Measurements from ENCODE around the gene RSPH6A. TPM values are rescaled to one million over a fixed set of nuclear protein-coding genes. Genes with fewer than 3 reads are reported as not detected.

The RSPH6A gene
- total RNA-seq, 2 experiments from 2014 or later, result 0.17 to 0.25 TPM

GRCh38 chr19:45765702-45766295, 49.3 kb downstream of the RSPH6A start:
- peaks cover 0 to 15% of the 10 kb centered on the region in 2 experiments for H3K9me3 ChIP-seq (ENCODE audit: control insufficient read depth in 1 of 2, insufficient read depth in 1 of 2, low read length in 2 of 2)
- peaks cover 3% of the 10 kb centered on the region for H3K36me3 Mint-ChIP-seq (ENCODE audit: low read depth)
- POLR2A ChIA-PET, result no interaction called here
- no peak overlapping the region for H3K27ac ChIP-seq (ENCODE audit: low read depth in 1 of 2, low read length in 2 of 2)
- H3K27me3 Mint-ChIP-seq, result peaks cover 14% of the 10 kb centered on the region
- no peak for TF ChIP-seq CTCF (IDR thresholded peaks at IDR 0.05)
- H3K4me1 Mint-ChIP-seq (ENCODE audit: low read depth), result peaks cover 20% of the 10 kb centered on the region
- no peak overlapping the region for H3K4me3 Mint-ChIP-seq
- no peak overlapping the region for H3K27ac Mint-ChIP-seq
- CTCF ChIA-PET, result no interaction called here
- peaks cover 31% of the 10 kb centered on the region for H3K4me1 ChIP-seq (ENCODE audit: insufficient read depth, low read length)
- no peak for ATAC-seq (ENCODE audit: poor library complexity)
- H3K4me3 ChIP-seq (ENCODE audit: low read length), result no peak overlapping the region
- no peaks in the 10 kb centered on the region for H3K36me3 ChIP-seq (ENCODE audit: insufficient read depth, low read length)
- peaks cover 17 to 28% of the 10 kb centered on the region in 2 experiments for H3K27me3 ChIP-seq (ENCODE audit: control insufficient read depth in 1 of 2, insufficient read depth in 2 of 2, low read length in 2 of 2)
- intact Hi-C loops (cut with DNase I, micrococcal nuclease), result no loop called here
- H3K9me3 Mint-ChIP-seq, result no peaks in the 10 kb centered on the region
- DNase-seq, result no peak

GRCh38 chr19:45764945-45765701, 50.0 kb downstream of the RSPH6A start:
- Mint-ChIP-seq H3K36me3 (ENCODE audit: low read depth) (peaks cover 3% of the 10 kb centered on the region), H3K27ac (no peak overlapping the region), H3K9me3 (no peaks in the 10 kb centered on the region), H3K27me3 (peaks cover 14% of the 10 kb centered on the region), H3K4me1 (ENCODE audit: low read depth) (peaks cover 14% of the 10 kb centered on the region), H3K4me3 (peak overlapping the region; percentile 27)
- no peak overlapping the region for H3K4me3 ChIP-seq (ENCODE audit: low read length)
- TF ChIP-seq CTCF (IDR thresholded peaks at IDR 0.05), result no peak
- no peaks in the 10 kb centered on the region for H3K36me3 ChIP-seq (ENCODE audit: insufficient read depth, low read length)
- H3K27ac ChIP-seq (ENCODE audit: low read depth in 1 of 2, low read length in 2 of 2), result no peak overlapping the region
- ChIA-PET POLR2A (no interaction called here), CTCF (no interaction called here)
- H3K4me1 ChIP-seq (ENCODE audit: insufficient read depth, low read length), result peaks cover 24% of the 10 kb centered on the region
- DNase-seq, result no peak
- intact Hi-C loops (cut with DNase I, micrococcal nuclease), result no loop called here
- H3K27me3 ChIP-seq (ENCODE audit: control insufficient read depth in 1 of 2, insufficient read depth in 2 of 2, low read length in 2 of 2), result peaks cover 17 to 28% of the 10 kb centered on the region in 2 experiments
- no peak for ATAC-seq (ENCODE audit: poor library complexity)
- H3K9me3 ChIP-seq (ENCODE audit: control insufficient read depth in 1 of 2, insufficient read depth in 1 of 2, low read length in 2 of 2), result peaks cover 0 to 15% of the 10 kb centered on the region in 2 experiments

- Mint-ChIP-seq H3K36me3 (ENCODE audit: low read depth) (no peaks in the 10 kb centered on the region), H3K4me1 (ENCODE audit: low read depth) (peaks cover 7% of the 10 kb centered on the region), H3K9me3 (no peaks in the 10 kb centered on the region), H3K4me3 (peak overlapping the region; percentile 27), H3K27ac (no peak overlapping the region), H3K27me3 (peaks cover 14% of the 10 kb centered on the region)
- ATAC-seq (ENCODE audit: poor library complexity) (no peak), DNase-seq (no peak)
- no peaks in the 10 kb centered on the region for H3K36me3 ChIP-seq (ENCODE audit: insufficient read depth, low read length)
- ChIA-PET CTCF (no interaction called here), POLR2A (no interaction called here)
- H3K9me3 ChIP-seq (ENCODE audit: control insufficient read depth in 1 of 2, insufficient read depth in 1 of 2, low read length in 2 of 2), result peaks cover 0 to 15% of the 10 kb centered on the region in 2 experiments
- H3K4me1 ChIP-seq (ENCODE audit: insufficient read depth, low read length), result peaks cover 18% of the 10 kb centered on the region
- TF ChIP-seq CTCF (IDR thresholded peaks at IDR 0.05), result no peak
- no peak overlapping the region for H3K27ac ChIP-seq (ENCODE audit: low read depth in 1 of 2, low read length in 2 of 2)
- no peak overlapping the region for H3K4me3 ChIP-seq (ENCODE audit: low read length)
- intact Hi-C loops (cut with DNase I, micrococcal nuclease), result no loop called here
- peaks cover 17 to 28% of the 10 kb centered on the region in 2 experiments for H3K27me3 ChIP-seq (ENCODE audit: control insufficient read depth in 1 of 2, insufficient read depth in 2 of 2, low read length in 2 of 2)
Measured at GRCh38 chr19:45764475-45764874, 50.6 kb downstream of the RSPH6A start.

Data from CD4-positive, alpha-beta T cell (primary cell).